ENCODE measurements around the gene ZNF101.

ZNF101 gene

GRCh38 chr19:19649580-19649995 lies 19.1 kb upstream of the ZNF101 start:
- peaks cover 46% of the 10 kb centered on the region for H3K36me3 Mint-ChIP-seq (ENCODE audit: low read depth)
- no peak overlapping the region for H3K4me3 Mint-ChIP-seq
- no peaks in the 10 kb centered on the region for H3K4me1 Mint-ChIP-seq (ENCODE audit: low read depth)
- no peaks in the 10 kb centered on the region for H3K27me3 Mint-ChIP-seq (ENCODE audit: low read depth)
- no peaks in the 10 kb centered on the region for H3K9me3 Mint-ChIP-seq
- H3K27ac Mint-ChIP-seq, result peak overlapping the region; percentile 31
- no peak for DNase-seq (ENCODE audit: low spot score)

GRCh38 chr19:19650331-19650730 lies 18.3 kb upstream of the ZNF101 start:
- Mint-ChIP-seq H3K4me1 (ENCODE audit: low read depth) (no peaks in the 10 kb centered on the region), H3K36me3 (ENCODE audit: low read depth) (peaks cover 50% of the 10 kb centered on the region)
- DNase-seq (ENCODE audit: low spot score), result no peak

GRCh38 chr19:19651076-19651475 lies 17.6 kb upstream of the ZNF101 start:
- DNase-seq (ENCODE audit: low spot score), result no peak
- Mint-ChIP-seq H3K9me3 (no peaks in the 10 kb centered on the region), H3K27me3 (ENCODE audit: low read depth) (no peaks in the 10 kb centered on the region), H3K4me1 (ENCODE audit: low read depth) (no peaks in the 10 kb centered on the region), H3K27ac (no peak overlapping the region), H3K4me3 (no peak overlapping the region), H3K36me3 (ENCODE audit: low read depth) (peaks cover 48% of the 10 kb centered on the region)

More at GRCh38 chr19:19650331-19650730, 18.3 kb upstream of the ZNF101 start:
- Mint-ChIP-seq H3K27me3 (ENCODE audit: low read depth) (no peaks in the 10 kb centered on the region), H3K9me3 (no peaks in the 10 kb centered on the region), H3K4me3 (no peak overlapping the region), H3K27ac (no peak overlapping the region)

- no peak for DNase-seq (ENCODE audit: low spot score)
These were observed 15.9 kb upstream of the ZNF101 start for GRCh38 chr19:19652482-19653295.

GRCh38 chr19:19653597-19654147 lies 15.0 kb upstream of the ZNF101 start:
- Mint-ChIP-seq H3K4me3 (no peak overlapping the region), H3K9me3 (no peaks in the 10 kb centered on the region), H3K27ac (no peak overlapping the region), H3K27me3 (ENCODE audit: low read depth) (no peaks in the 10 kb centered on the region), H3K36me3 (ENCODE audit: low read depth) (peaks cover 53% of the 10 kb centered on the region), H3K4me1 (ENCODE audit: low read depth) (no peaks in the 10 kb centered on the region)
- no peak for DNase-seq (ENCODE audit: low spot score)

More at GRCh38 chr19:19652482-19653295, 15.9 kb upstream of the ZNF101 start:
- H3K4me3 Mint-ChIP-seq, result no peak overlapping the region
- peaks cover 50% of the 10 kb centered on the region for H3K36me3 Mint-ChIP-seq (ENCODE audit: low read depth)
- H3K9me3 Mint-ChIP-seq, result no peaks in the 10 kb centered on the region
- H3K27me3 Mint-ChIP-seq (ENCODE audit: low read depth), result no peaks in the 10 kb centered on the region
- H3K27ac Mint-ChIP-seq, result no peak overlapping the region
- H3K4me1 Mint-ChIP-seq (ENCODE audit: low read depth), result no peaks in the 10 kb centered on the region

- Mint-ChIP-seq H3K36me3 (ENCODE audit: low read depth) (peaks cover 53% of the 10 kb centered on the region), H3K4me1 (ENCODE audit: low read depth) (no peaks in the 10 kb centered on the region), H3K27ac (no peak overlapping the region)
These were observed 14.2 kb upstream of the ZNF101 start for GRCh38 chr19:19654441-19654840.

GRCh38 chr19:19655051-19655594 lies 13.5 kb upstream of the ZNF101 start:
- Mint-ChIP-seq H3K36me3 (ENCODE audit: low read depth) (peaks cover 54% of the 10 kb centered on the region), H3K27me3 (ENCODE audit: low read depth) (no peaks in the 10 kb centered on the region), H3K4me3 (no peak overlapping the region), H3K4me1 (ENCODE audit: low read depth) (no peaks in the 10 kb centered on the region), H3K27ac (no peak overlapping the region), H3K9me3 (no peaks in the 10 kb centered on the region)
- DNase-seq (ENCODE audit: low spot score), result no peak

More at GRCh38 chr19:19654441-19654840, 14.2 kb upstream of the ZNF101 start:
- Mint-ChIP-seq H3K9me3 (no peaks in the 10 kb centered on the region), H3K27me3 (ENCODE audit: low read depth) (no peaks in the 10 kb centered on the region), H3K4me3 (no peak overlapping the region)
- DNase-seq (ENCODE audit: low spot score), result no peak

- Mint-ChIP-seq H3K4me1 (ENCODE audit: low read depth) (no peaks in the 10 kb centered on the region), H3K27ac (no peak overlapping the region), H3K9me3 (no peaks in the 10 kb centered on the region), H3K27me3 (ENCODE audit: low read depth) (no peaks in the 10 kb centered on the region), H3K36me3 (ENCODE audit: low read depth) (peaks cover 49% of the 10 kb centered on the region), H3K4me3 (no peak overlapping the region)
- no peak for DNase-seq (ENCODE audit: low spot score)
These were observed 12.8 kb upstream of the ZNF101 start for GRCh38 chr19:19655641-19656343.

- no peak overlapping the region for H3K27ac Mint-ChIP-seq
- peaks cover 8% of the 10 kb centered on the region for H3K4me1 Mint-ChIP-seq (ENCODE audit: low read depth)
These were observed 11.9 kb upstream of the ZNF101 start for GRCh38 chr19:19656451-19657396.

GRCh38 chr19:19657397-19657783 lies 11.2 kb upstream of the ZNF101 start:
- no peak for DNase-seq (ENCODE audit: low spot score)
- Mint-ChIP-seq H3K9me3 (no peaks in the 10 kb centered on the region), H3K27ac (no peak overlapping the region), H3K4me1 (ENCODE audit: low read depth) (peaks cover 15% of the 10 kb centered on the region), H3K36me3 (ENCODE audit: low read depth) (peaks cover 57% of the 10 kb centered on the region), H3K4me3 (no peak overlapping the region), H3K27me3 (ENCODE audit: low read depth) (no peaks in the 10 kb centered on the region)

More at GRCh38 chr19:19656451-19657396, 11.9 kb upstream of the ZNF101 start:
- DNase-seq (ENCODE audit: low spot score), result no peak
- Mint-ChIP-seq H3K27me3 (ENCODE audit: low read depth) (no peaks in the 10 kb centered on the region), H3K9me3 (no peaks in the 10 kb centered on the region), H3K4me3 (no peak overlapping the region), H3K36me3 (ENCODE audit: low read depth) (peaks cover 56% of the 10 kb centered on the region)

- Mint-ChIP-seq H3K27ac (no peak overlapping the region), H3K36me3 (ENCODE audit: low read depth) (peaks cover 45% of the 10 kb centered on the region), H3K4me3 (no peak overlapping the region), H3K4me1 (ENCODE audit: low read depth) (peaks cover 21% of the 10 kb centered on the region), H3K27me3 (ENCODE audit: low read depth) (no peaks in the 10 kb centered on the region), H3K9me3 (no peaks in the 10 kb centered on the region)
- DNase-seq (ENCODE audit: low spot score), result no peak
These were observed 8.9 kb upstream of the ZNF101 start for GRCh38 chr19:19659646-19660245.

- DNase-seq (ENCODE audit: low spot score), result no peak
- Mint-ChIP-seq H3K9me3 (no peaks in the 10 kb centered on the region), H3K27ac (peak overlapping the region; percentile 90), H3K36me3 (ENCODE audit: low read depth) (peaks cover 38% of the 10 kb centered on the region), H3K4me1 (ENCODE audit: low read depth) (peaks cover 21% of the 10 kb centered on the region), H3K27me3 (ENCODE audit: low read depth) (no peaks in the 10 kb centered on the region), H3K4me3 (peak overlapping the region; percentile 90)
These were observed 7.4 kb upstream of the ZNF101 start for GRCh38 chr19:19661141-19661674.
